AG20443 (cell line): ENCODE data around the gene OLIG2.

Experiments
- DNase-seq: peaks from one replicate; pipeline ENCODE4 v3.0.0; 2012; ENCODE audit warnings: low spot score, mixed read lengths

Gene OLIG2

GRCh38 chr21:33025489-33026442 is at the start of gene OLIG2:
OLIG2 (plus strand) TSS chr21:33025935; CDS start chr21:33026863, 928 bp downstream.
- DNase-seq: no peak

GRCh38 chr21:32976791-32977190 is 48.9 kb upstream of the OLIG2 start:
- DNase-seq: no peak

GRCh38 chr21:32977216-32977615 is 48.5 kb upstream of the OLIG2 start:
- no peak for DNase-seq

- no peak for DNase-seq
These were observed 47.1 kb upstream of the OLIG2 start for GRCh38 chr21:32978331-32979270.

GRCh38 chr21:32979598-32980268 is 46.0 kb upstream of the OLIG2 start:
- no peak for DNase-seq

- no peak for DNase-seq
These were observed 44.6 kb upstream of the OLIG2 start for GRCh38 chr21:32981096-32981495.

GRCh38 chr21:32990666-32991065 is 35.1 kb upstream of the OLIG2 start:
- DNase-seq: no peak

GRCh38 chr21:32991361-32991760 is 34.4 kb upstream of the OLIG2 start:
- DNase-seq: no peak

- no peak for DNase-seq
These were observed 31.8 kb upstream of the OLIG2 start for GRCh38 chr21:32993894-32994293.

GRCh38 chr21:32994305-32994704 is 31.4 kb upstream of the OLIG2 start:
- peak; percentile 47 for DNase-seq

GRCh38 chr21:33007747-33008146 is 18.0 kb upstream of the OLIG2 start:
- DNase-seq: no peak

GRCh38 chr21:33008333-33009051 is 17.2 kb upstream of the OLIG2 start:
- no peak for DNase-seq

GRCh38 chr21:33010931-33011330 is 14.8 kb upstream of the OLIG2 start:
- no peak for DNase-seq

GRCh38 chr21:33011462-33011861 is 14.3 kb upstream of the OLIG2 start:
- DNase-seq: peak; percentile 85

GRCh38 chr21:33013626-33014025 is 12.1 kb upstream of the OLIG2 start:
- no peak for DNase-seq

- no peak for DNase-seq
These were observed 11.4 kb upstream of the OLIG2 start for GRCh38 chr21:33014331-33014730.

- no peak for DNase-seq
These were observed 10.6 kb upstream of the OLIG2 start for GRCh38 chr21:33015096-33015495.

- DNase-seq: no peak
These were observed 10.0 kb upstream of the OLIG2 start for GRCh38 chr21:33015756-33016155.

GRCh38 chr21:33018707-33019465 is 6.8 kb upstream of the OLIG2 start:
- DNase-seq: no peak

- DNase-seq: no peak
These were observed 6.2 kb upstream of the OLIG2 start for GRCh38 chr21:33019516-33019884.
